HEK293T (cell line): ENCODE measurements around the gene CDH26.

ENCODE experiments used
- CTCF ChIA-PET: fragments of 350-600 bp; formaldehyde crosslinking; extraction: SDS; loops from one replicate; lab custom pipeline; 2021; ENCODE audit warnings: antibody characterized with exemption, inconsistent platforms; lab: Yijun Ruan, JAX
- POLR2A ChIA-PET: fragments of 350-600 bp; formaldehyde crosslinking; extraction: SDS; loops from one replicate; lab custom pipeline; 2020; ENCODE audit warnings: antibody characterized with exemption, inconsistent platforms; lab: Yijun Ruan, JAX
- DNase-seq: peaks from one replicate; pipeline ENCODE4 v3.0.0; 2012; ENCODE audit warnings: mixed read lengths; ENCODE audit errors: extremely low spot score
- ARNT ChIP-seq: fragments of 450-650 bp; IDR thresholded peaks from 2 replicates; pipeline ENCODE4 v1.6.1; 2017; ENCODE audit warnings: mild to moderate bottlenecking
- BHLHE40 ChIP-seq: fragments of 450-650 bp; IDR thresholded peaks from 2 replicates; pipeline ENCODE4 v1.6.1; 2016; ENCODE audit warnings: mild to moderate bottlenecking, moderate library complexity, borderline replicate concordance
- CTBP1 ChIP-seq: fragments of 450-650 bp; IDR thresholded peaks from 2 replicates; pipeline ENCODE4 v1.6.1; 2016; ENCODE audit warnings: borderline replicate concordance
- ELF4 ChIP-seq: fragments of 450-650 bp; IDR thresholded peaks from 2 replicates; pipeline ENCODE4 v1.6.1; 2017; ENCODE audit warnings: antibody characterized with exemption
- FOXA1 ChIP-seq: fragments of 450-650 bp; IDR thresholded peaks from 2 replicates; pipeline ENCODE4 v1.6.1; 2016; ENCODE audit warnings: mild to moderate bottlenecking
- FOXK2 ChIP-seq: fragments of 450-650 bp; IDR thresholded peaks from 2 replicates; pipeline ENCODE4 v1.6.1; 2016; ENCODE audit warnings: mild to moderate bottlenecking
- FOXM1 ChIP-seq: fragments of 450-650 bp; IDR thresholded peaks from 2 replicates; pipeline ENCODE4 v1.6.1; 2017; ENCODE audit warnings: mild to moderate bottlenecking, borderline replicate concordance
- HDGF ChIP-seq: fragments of 450-650 bp; IDR thresholded peaks from 2 replicates; pipeline ENCODE4 v1.6.1; 2017; ENCODE audit warnings: antibody characterized with exemption, borderline replicate concordance
- L3MBTL2 ChIP-seq: fragments of 450-650 bp; conservative IDR thresholded peaks from 2 replicates; pipeline ENCODE4 v1.6.1; 2016; ENCODE audit warnings: mild to moderate bottlenecking
- LEF1 ChIP-seq: fragments of 450-650 bp; IDR thresholded peaks from 2 replicates; pipeline ENCODE4 v1.6.1; 2017; ENCODE audit warnings: mild to moderate bottlenecking, borderline replicate concordance
- NFRKB ChIP-seq: fragments of 450-650 bp; IDR thresholded peaks from 2 replicates; pipeline ENCODE4 v1.6.1; 2016; ENCODE audit warnings: mild to moderate bottlenecking, moderate library complexity
- SP1 ChIP-seq: fragments of 450-650 bp; IDR thresholded peaks from 2 replicates; pipeline ENCODE4 v1.6.1; 2017
- SUZ12 ChIP-seq: fragments of 450-650 bp; IDR thresholded peaks from 2 replicates; pipeline ENCODE4 v1.6.1; 2016; ENCODE audit warnings: mild to moderate bottlenecking
- TARDBP ChIP-seq: fragments of 450-650 bp; IDR thresholded peaks from 2 replicates; pipeline ENCODE4 v1.6.1; 2016
- ZNF384 ChIP-seq: fragments of 450-650 bp; IDR thresholded peaks from 2 replicates; pipeline ENCODE4 v1.6.1; 2016
- TF ChIP-seq, protein P1 (sequence below): fragments of 450-650 bp; IDR thresholded peaks from 2 replicates; pipeline ENCODE4 v1.6.1; 2016

The CDH26 gene

DNA sequence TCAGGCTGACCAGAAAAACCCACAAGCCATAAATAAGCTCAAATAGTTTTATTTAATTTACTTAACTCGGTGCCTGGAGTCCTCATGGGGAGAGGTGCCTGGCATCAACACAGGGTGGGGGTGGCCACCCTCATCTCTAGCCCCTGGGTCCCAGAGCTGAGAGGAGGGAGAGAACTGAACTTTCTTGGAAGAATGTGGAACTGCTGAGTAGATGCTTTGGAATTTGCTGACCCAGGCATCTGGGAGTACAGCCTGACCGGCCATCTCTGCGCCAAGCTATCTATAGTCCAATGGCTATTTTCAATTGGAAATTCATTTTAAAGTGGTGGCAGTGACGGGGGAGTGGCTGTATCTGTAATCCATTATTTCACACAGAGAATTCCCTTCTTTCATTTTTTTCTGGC lies 104.8 kb downstream of the CDH26 start:
- POLR2A ChIA-PET, result no interaction called here
- CTCF ChIA-PET, result interaction anchor here (0.5 kb wide), 1 partner anchor 28 kb away, joined by 3 read pairs; no protein-coding TSS in a partner anchor
- TF ChIP-seq SP1, result no peak
- no peak for TF ChIP-seq CTBP1
- no peak for TF ChIP-seq SUZ12
- TF ChIP-seq LEF1, result no peak
- no peak for TF ChIP-seq FOXA1
- TF ChIP-seq NFRKB, result no peak
- TF ChIP-seq HDGF, result no peak
- no peak for DNase-seq

DNA sequence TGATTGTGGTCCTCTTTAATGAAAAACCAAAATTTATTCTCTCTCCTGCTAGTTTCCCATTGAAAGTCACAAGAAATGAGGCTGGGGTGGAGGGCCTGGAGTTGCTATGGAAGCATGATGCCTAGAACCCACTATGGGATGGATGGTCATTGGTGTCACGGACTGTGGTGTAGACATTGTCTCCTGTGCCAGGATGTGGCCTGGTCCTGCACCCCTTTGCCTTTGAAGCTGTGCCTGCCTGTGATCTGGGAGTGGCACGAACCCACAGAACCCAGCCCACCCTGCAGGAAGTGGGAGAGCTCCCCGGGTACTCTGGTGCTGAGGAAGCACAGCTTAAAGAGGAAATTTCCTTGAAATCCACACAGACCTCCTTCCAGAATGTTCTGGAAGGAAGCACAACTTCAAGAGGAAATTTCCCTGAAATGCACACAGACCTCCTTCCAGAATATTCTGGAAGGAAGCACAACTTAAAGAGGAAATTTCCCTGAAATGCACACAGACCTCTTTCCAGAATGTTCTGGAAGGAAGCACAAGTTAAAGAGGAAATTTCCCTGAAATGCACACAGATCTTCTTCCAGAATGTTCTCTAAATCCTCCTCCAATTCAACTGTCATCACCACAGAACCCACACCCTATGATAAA lies 105.6 kb downstream of the CDH26 start:
- no peak for TF ChIP-seq TARDBP
- TF ChIP-seq BHLHE40, result no peak
- no peak for TF ChIP-seq CTBP1
- no peak for TF ChIP-seq ZNF384
- no peak for TF ChIP-seq FOXK2
- no peak for TF ChIP-seq ELF4
- no peak for TF ChIP-seq L3MBTL2
- no peak for TF ChIP-seq NFRKB
- TF ChIP-seq LEF1, result no peak
- no peak for TF ChIP-seq ARNT
- TF ChIP-seq SUZ12, result no peak
- TF ChIP-seq FOXA1, result no peak
- no peak for TF ChIP-seq FOXM1
- no peak for TF ChIP-seq SP1
- TF ChIP-seq HDGF, result no peak
- TF ChIP-seq, protein P1, sequence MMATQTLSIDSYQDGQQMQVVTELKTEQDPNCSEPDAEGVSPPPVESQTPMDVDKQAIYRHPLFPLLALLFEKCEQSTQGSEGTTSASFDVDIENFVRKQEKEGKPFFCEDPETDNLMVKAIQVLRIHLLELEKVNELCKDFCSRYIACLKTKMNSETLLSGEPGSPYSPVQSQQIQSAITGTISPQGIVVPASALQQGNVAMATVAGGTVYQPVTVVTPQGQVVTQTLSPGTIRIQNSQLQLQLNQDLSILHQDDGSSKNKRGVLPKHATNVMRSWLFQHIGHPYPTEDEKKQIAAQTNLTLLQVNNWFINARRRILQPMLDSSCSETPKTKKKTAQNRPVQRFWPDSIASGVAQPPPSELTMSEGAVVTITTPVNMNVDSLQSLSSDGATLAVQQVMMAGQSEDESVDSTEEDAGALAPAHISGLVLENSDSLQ, result no peak
- CTCF ChIA-PET, result no interaction called here
- POLR2A ChIA-PET, result no interaction called here
- no peak for DNase-seq
